ENCODE measurements around the gene DOK4. TPM values are rescaled to one million over a fixed set of nuclear protein-coding genes. Genes with fewer than 3 reads are reported as not detected.

Gene DOK4
- total RNA-seq = 10 to 100 TPM in 3 of 4 donors, 1 to 10 TPM in 1; 5.9 to 36.3 (median 12.9) TPM

DNA sequence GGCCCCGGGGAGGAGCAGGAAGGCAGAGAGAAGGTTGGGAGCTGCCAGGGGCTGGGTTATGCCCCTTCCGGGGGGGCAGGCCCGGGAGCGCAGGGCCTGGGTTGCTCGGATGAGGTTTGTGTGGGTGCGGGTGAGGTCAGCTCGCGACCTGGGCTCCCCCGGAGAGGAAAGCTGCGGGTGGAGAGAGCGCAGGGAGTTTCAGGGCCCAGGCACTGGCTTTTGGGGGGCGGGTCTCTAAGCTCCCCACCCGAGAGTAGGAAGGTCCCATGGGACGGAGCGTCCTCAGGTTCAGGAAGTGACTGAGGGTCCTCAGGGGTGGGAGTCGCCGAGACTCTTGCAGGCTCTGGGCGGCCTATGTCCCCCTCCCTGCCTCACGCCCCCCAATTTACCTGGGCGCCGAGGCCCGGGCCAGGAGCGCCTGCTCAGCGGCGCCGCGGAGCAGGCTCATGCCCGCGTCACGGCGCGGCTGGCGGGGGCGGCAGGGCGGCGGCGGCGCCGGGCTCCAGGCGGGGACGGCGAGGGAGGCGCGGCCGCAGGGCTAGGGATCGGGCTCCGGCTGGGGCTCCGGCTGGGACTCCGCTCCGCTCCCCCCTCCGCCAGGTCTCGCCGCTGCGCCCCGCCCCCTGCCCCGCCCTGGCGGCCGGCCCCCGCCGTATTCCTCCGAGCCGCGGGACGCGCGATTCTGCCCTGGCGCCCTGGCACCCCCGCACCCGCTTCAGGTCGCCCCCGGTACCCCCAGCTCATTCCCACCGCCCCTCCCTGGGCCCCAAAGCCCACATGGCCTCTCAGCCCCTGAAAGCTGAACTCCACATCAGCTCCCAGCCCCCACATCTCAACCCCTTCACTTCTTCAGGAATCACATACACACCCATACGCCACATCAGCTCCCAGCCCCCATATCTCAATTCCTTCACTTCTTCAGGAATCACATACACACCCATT, at the start of gene DOK4:
Gene DOK4, minus strand, starts transcription at position 578 of the 942 bp plus-strand sequence. CDS start 6,986 bp downstream, outside the sequence.
- TF ChIP-seq, protein P1, sequence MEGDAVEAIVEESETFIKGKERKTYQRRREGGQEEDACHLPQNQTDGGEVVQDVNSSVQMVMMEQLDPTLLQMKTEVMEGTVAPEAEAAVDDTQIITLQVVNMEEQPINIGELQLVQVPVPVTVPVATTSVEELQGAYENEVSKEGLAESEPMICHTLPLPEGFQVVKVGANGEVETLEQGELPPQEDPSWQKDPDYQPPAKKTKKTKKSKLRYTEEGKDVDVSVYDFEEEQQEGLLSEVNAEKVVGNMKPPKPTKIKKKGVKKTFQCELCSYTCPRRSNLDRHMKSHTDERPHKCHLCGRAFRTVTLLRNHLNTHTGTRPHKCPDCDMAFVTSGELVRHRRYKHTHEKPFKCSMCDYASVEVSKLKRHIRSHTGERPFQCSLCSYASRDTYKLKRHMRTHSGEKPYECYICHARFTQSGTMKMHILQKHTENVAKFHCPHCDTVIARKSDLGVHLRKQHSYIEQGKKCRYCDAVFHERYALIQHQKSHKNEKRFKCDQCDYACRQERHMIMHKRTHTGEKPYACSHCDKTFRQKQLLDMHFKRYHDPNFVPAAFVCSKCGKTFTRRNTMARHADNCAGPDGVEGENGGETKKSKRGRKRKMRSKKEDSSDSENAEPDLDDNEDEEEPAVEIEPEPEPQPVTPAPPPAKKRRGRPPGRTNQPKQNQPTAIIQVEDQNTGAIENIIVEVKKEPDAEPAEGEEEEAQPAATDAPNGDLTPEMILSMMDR (IDR thresholded peaks at IDR 0.05) = no peak
- peak; percentile 93 for ATAC-seq (ENCODE audit: low FRiP score)
- DNase-seq (ENCODE audit: low spot score) = no peak

- TF ChIP-seq, protein P1 (IDR thresholded peaks at IDR 0.05) = no peak
- peak; percentile 81 for DNase-seq (ENCODE audit: low spot score)
- ATAC-seq (ENCODE audit: low FRiP score) = peak; percentile 94
These were observed 49.5 kb upstream of the DOK4 start for GRCh38 chr16:57535680-57536305.

- TF ChIP-seq, protein P1 (IDR thresholded peaks at IDR 0.05) = no peak
- peak; percentile 23 for DNase-seq (ENCODE audit: low spot score)
- no peak for ATAC-seq (ENCODE audit: low FRiP score)
These were observed 48.8 kb upstream of the DOK4 start for GRCh38 chr16:57534881-57535658.

DNA sequence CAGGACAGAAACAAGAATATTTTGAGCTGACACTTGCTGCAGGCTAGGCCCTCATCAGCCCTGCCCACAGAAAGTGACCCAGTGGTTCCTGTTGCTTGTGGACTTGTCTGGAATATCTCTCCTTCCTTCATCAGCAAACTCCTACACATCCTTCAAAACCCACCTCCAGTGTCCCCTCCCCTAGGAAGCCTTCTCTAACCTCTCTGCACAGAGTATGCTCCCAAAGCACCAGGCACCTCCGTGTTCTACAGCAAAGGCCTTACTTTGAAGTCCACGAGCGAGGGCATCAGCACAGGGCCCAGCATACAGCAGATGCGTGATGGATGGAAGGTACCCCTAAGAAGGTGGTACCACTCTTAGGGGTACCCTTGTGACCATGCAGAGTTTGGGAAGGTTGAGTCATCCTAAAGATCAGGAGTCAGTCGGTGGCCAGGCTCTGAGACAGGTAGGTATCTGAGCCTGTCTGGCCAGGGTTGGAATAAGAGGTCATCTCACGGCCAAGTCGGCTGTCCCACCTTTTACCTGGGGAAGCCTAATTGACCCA, 48.1 kb upstream of the DOK4 start:
- DNase-seq (ENCODE audit: low spot score) (peak; percentile 22), ATAC-seq (ENCODE audit: low FRiP score) (no peak)
- TF ChIP-seq, protein P1 (IDR thresholded peaks at IDR 0.05) = no peak

DNA sequence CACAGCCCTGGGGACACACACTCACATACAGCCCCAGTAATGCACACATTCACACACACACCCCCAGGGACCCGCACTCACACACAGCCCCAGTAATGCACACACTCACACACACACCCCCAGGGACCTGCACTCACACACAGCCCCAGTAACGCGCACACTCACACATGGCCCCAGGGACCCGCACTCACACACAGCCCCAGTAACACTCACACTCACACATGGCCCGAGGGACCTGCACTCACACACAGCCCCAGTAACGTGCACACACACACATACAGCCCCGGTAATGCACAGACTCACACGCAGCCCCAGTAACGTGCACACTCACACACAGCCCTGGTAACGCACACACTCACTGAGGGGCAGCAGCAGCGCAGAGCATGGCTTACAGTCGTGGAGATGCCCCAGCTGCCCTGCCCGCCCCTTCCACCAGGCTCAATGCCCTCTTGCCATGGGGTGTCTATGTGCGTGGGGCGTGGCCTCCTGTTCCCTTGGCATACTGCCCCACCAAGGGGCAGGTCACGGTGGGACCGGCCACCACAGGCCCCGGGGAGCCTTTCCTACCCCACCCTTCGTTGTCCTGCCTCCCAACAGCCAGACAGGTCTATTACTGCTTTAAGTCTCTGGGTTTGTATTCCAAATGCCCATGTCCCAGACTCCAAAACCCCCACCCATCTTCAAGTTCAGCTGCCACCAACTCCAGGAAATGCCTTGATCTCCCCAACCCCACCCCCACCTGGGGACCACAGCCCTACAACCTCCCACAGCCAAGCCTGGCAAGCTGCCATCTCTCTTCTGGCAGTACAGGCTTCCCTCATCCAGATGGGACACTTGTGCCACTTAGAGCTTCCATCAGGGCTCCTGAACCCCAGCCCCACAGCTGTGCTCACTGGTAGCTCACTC, 47.4 kb upstream of the DOK4 start:
- ATAC-seq (ENCODE audit: low FRiP score) (no peak), DNase-seq (ENCODE audit: low spot score) (peak; percentile 22)
- TF ChIP-seq, protein P1 (IDR thresholded peaks at IDR 0.05) = no peak

DNA sequence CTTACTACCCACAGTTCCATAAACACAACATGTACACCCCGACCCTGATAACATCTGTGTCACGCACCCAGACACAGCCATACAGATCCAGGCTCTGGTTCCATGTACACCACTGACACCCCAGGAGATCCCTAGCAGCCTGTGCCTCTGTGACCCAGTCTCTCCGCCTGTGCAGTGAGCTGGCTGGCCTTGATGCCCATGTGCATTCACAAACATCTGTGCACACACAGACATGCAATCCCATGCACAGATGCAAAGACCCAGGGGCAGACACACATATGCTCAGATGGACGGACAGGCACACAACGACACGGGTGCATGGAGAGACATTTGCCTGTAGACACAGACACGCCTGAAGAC, 46.0 kb upstream of the DOK4 start:
- ATAC-seq (ENCODE audit: low FRiP score) = no peak
- TF ChIP-seq, protein P1 (IDR thresholded peaks at IDR 0.05) = no peak
- peak; percentile 20 for DNase-seq (ENCODE audit: low spot score)
